Liver (tissue), 10 donors: ENCODE measurements around the gene CCM2. TPM values are rescaled to one million over a fixed set of nuclear protein-coding genes. Genes with fewer than 3 reads are reported as not detected.
A peak's percentile ranks its signal among the peaks of the same experiment; 100 is the strongest.

ENCODE experiments used
- DNase-seq: peaks from one replicate; pipeline ENCODE4 v3.0.0-alpha.2; 2017; ENCODE audit warnings: low spot score
- H3K27ac ChIP-seq, 2 donors: one replicate each; pipeline ENCODE4 v1.7.0; 2013; ENCODE audit warnings: inconsistent platforms in 2 of 2, low read length in 2 of 2, control low read depth in 1 of 2, low read depth in 1 of 2, mild to moderate bottlenecking in 1 of 2
- H3K27me3 ChIP-seq, 4 donors: one replicate each; pipeline versions ENCODE4 v1.6.1 to v1.7.0; 2013; ENCODE audit warnings: low read length in 3 of 4, inconsistent platforms in 1 of 4, mild to moderate bottlenecking in 1 of 4, moderate library complexity in 1 of 4; ENCODE audit not compliant: control insufficient read depth in 4 of 4, insufficient read depth in 4 of 4
- H3K36me3 ChIP-seq, 4 donors: one replicate each; pipeline versions ENCODE4 v1.6.1 to v1.7.0; 2013; ENCODE audit warnings: low read length in 3 of 4, mild to moderate bottlenecking in 3 of 4, low read depth in 1 of 4, moderate library complexity in 1 of 4; ENCODE audit not compliant: control insufficient read depth in 4 of 4, insufficient read depth in 3 of 4
- H3K4me1 ChIP-seq, 4 donors: one replicate each; pipeline versions ENCODE4 v1.6.1 to v1.7.0; 2013; ENCODE audit warnings: low read length in 3 of 4, mild to moderate bottlenecking in 3 of 4, moderate library complexity in 1 of 4; ENCODE audit not compliant: control insufficient read depth in 4 of 4, insufficient read depth in 4 of 4
- H3K4me3 ChIP-seq, 3 donors: one replicate each; pipeline versions ENCODE4 v1.6.1 to v1.7.0; 2013; ENCODE audit warnings: low read length in 3 of 3, control low read depth in 1 of 3, low read depth in 1 of 3, mild to moderate bottlenecking in 1 of 3
- H3K9ac ChIP-seq, 2 donors: one replicate each; pipeline ENCODE4 v1.7.0; 2013; ENCODE audit warnings: low read length in 2 of 2, mild to moderate bottlenecking in 2 of 2, moderate library complexity in 2 of 2, control low read depth in 1 of 2, low read depth in 1 of 2
- H3K9me3 ChIP-seq, 4 donors: one replicate each; pipeline versions ENCODE4 v1.6.1 to v1.7.0; 2013; ENCODE audit warnings: low read length in 3 of 4; ENCODE audit not compliant: control insufficient read depth in 4 of 4
- CTCF ChIP-seq: fragments of 150-350 bp; IDR thresholded peaks from 2 replicates; pipeline ENCODE4 v1.5.1; 2017; ENCODE audit warnings: improper control_type of control experiment, low read depth, low read length; ENCODE audit not compliant: missing input control
- EGR1 ChIP-seq, 2 donors: IDR thresholded peaks; 2 replicates each; pipeline ENCODE4 v1.6.1; 2016 to 2018; ENCODE audit warnings: antibody characterized with exemption in 2 of 2, low read depth in 2 of 2
- FOXA1 ChIP-seq: IDR thresholded peaks from 2 replicates; pipeline ENCODE4 v1.6.1; 2016; ENCODE audit warnings: antibody characterized with exemption
- GABPA ChIP-seq, 2 donors: IDR thresholded peaks in 1 of 2; conservative IDR thresholded peaks in 1 of 2; 2 replicates each; pipeline ENCODE4 v1.6.1; 2016; ENCODE audit warnings: antibody characterized with exemption in 2 of 2, mild to moderate bottlenecking in 1 of 2, moderate library complexity in 1 of 2
- HNF4A ChIP-seq, 2 donors: conservative IDR thresholded peaks; 2 replicates each; pipeline ENCODE4 v1.6.1; 2016; ENCODE audit warnings: antibody characterized with exemption in 2 of 2, mild to moderate bottlenecking in 2 of 2
- HNF4G ChIP-seq: IDR thresholded peaks from 2 replicates; pipeline ENCODE4 v1.6.1; 2016; ENCODE audit warnings: antibody characterized with exemption
- JUND ChIP-seq, 2 donors: IDR thresholded peaks; 2 replicates each; pipeline ENCODE4 v1.6.1; 2016; ENCODE audit warnings: antibody characterized with exemption in 2 of 2
- RAD21 ChIP-seq, 2 donors: IDR thresholded peaks; 2 replicates each; pipeline ENCODE4 v1.6.1; 2016; ENCODE audit warnings: antibody characterized with exemption in 2 of 2, mild to moderate bottlenecking in 2 of 2
- TAF1 ChIP-seq: conservative IDR thresholded peaks from 2 replicates; pipeline ENCODE4 v1.6.1; 2016; ENCODE audit warnings: antibody characterized with exemption, mild to moderate bottlenecking
- YY1 ChIP-seq: IDR thresholded peaks from 2 replicates; pipeline ENCODE4 v1.6.1; 2016; ENCODE audit warnings: antibody characterized with exemption, mild to moderate bottlenecking
- WGBS: extraction: QIAGEN DNeasy Blood & Tissue Kit; methylation state at CpG from one replicate; pipeline ENCODE4 v1.1.7; 2013; 5-methylcytosine and 5-hydroxymethylcytosine counted together
- polyA plus RNA-seq, 2 donors: library from polyadenylated mRNA; stranded (reverse) in 1 of 2; unstranded in 1 of 2; fragments of 200-250 nt in 1 of 2; fragments of >200 nt in 1 of 2; fragmentation: Nextera tagmentation in 1 of 2; extraction: Ambion mirVana in 1 of 2; gene quantifications; one replicate each; pipeline versions ENCODE4 v1.2.1 to v1.2.3, GENCODE V29; 2013 to 2015
- small RNA-seq: library from RNA; depleted of rRNA; stranded (forward); fragments of <200 nt; gene quantifications from one replicate; pipeline ENCODE3, GENCODE V24; 2014
- total RNA-seq, 2 donors: library from RNA; depleted of rRNA; stranded (reverse); fragments of >200 nt; gene quantifications; one replicate each; pipeline ENCODE4 v1.2.3, GENCODE V29; 2014
- TF ChIP-seq, protein P1 (sequence below): IDR thresholded peaks from 2 replicates; pipeline ENCODE4 v1.6.1; 2016; ENCODE audit warnings: antibody characterized with exemption
- donor health status: healthy.
- donor health status: healthy.
- donor health status: healthy.
- donor health status: healthy.
- donor health status: healthy.

Gene CCM2
- total and polyA plus RNA-seq, 4 donors: 26.3 to 65.0 (median 47.5) TPM

DNA sequence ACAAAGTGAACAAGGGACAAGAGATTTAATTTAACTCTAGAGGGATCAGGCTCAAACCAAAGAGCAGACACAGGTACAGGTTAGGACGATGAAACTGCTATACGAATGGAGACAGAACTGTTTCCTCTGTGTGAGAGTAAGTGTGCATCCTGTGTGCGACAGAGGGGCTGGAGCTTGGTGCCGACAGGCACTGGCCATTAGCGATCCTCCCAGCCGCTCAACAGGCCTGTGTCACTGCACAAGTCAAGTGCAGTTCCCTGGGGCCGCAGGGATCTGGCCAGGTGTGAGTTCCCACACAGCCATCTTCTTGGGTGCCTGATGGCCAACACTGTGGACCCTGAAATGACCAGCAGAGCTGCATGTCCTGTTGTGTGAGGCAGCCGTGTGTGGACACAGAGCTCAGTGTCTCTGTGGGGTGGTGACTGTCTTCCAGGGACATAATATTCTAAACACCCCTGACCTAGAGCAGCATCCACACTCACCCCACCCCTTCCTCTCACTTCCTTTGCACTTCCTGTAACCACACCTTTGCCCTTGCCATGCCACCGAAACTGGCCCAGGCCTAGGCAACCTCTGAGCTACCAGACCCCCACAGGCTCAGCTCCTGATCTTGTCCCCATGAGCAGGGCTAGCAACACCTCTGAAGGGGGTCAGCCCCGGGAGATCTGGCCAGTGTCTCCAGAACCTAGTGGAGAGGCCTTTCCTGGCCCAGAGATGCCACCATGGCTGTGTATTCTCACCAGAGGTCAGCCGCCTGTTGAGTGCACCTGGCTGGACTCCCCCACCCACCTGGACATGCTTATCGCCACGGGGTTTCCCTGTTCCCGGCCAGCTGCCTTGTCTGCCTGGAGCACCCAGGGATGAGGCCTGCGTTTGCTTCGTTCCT is 123.2 kb downstream of the CCM2 start (continued):
- TF ChIP-seq TAF1 (no peak), JUND (IDR thresholded peaks at IDR 0.05) (no peak), RAD21 (IDR thresholded peaks at IDR 0.05) (no peak)

DNA sequence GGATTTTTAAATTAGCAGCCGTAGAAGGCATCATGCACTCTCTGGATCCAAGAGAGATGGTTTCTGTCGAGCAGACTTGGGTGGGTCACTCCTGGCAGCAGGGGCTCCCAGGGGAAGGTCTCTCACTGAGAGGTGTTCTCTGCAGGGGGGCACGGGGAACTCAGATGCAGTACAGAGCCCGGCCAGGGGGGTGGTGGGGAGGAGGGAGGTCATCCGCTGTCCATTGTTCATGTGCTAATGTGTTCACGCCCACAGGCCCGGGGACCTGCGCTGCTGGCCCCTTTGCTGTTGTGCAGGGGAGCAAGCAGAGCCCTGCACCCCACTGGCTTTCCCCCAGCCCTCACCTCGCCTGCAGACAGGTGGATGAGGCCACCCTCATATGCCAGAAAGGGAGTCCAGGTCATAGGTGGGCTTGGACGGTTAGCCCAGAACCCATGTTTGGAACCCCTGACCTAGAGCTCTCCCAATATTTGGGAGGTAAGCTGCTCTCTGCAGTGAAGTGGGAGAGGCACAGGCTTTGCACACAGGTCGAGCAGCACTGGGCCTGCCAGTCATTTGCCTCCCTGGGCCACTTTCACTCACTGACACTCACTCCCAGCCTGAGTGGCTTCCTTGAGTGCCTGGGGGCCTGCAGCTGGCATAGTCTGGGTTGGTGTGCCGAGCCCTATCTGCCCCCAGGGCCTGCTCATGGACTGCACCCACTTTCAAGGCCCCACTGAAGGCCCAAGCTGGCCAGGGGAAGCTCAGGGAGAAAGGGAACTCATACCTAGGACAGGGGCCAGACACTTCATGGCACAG is 124.1 kb downstream of the CCM2 start:
- no peaks in the 10 kb centered on the region for H3K9me3 ChIP-seq
- H3K4me1 ChIP-seq: no peaks in the 10 kb centered on the region
- TF ChIP-seq CTCF (no peak), EGR1 (IDR thresholded peaks at IDR 0.05; ENCODE audit: low read depth in 2 of 2) (no peak), FOXA1 (no peak), GABPA (IDR thresholded peaks at IDR 0.05 in 1 of 2, conservative IDR thresholded peaks at IDR 0.05 in 1 of 2) (no peak), YY1 (no peak), JUND (IDR thresholded peaks at IDR 0.05) (no peak), HNF4G (no peak)
- H3K4me3 ChIP-seq: no peak overlapping the region
- 87% methylated on average over 12 of the region's 12 CpGs for WGBS
- DNase-seq: no peak
- H3K36me3 ChIP-seq: no peaks in the 10 kb centered on the region
- no peaks in the 10 kb centered on the region for H3K27me3 ChIP-seq
- H3K9ac ChIP-seq: no peak overlapping the region
- H3K27ac ChIP-seq: no peak overlapping the region

DNA sequence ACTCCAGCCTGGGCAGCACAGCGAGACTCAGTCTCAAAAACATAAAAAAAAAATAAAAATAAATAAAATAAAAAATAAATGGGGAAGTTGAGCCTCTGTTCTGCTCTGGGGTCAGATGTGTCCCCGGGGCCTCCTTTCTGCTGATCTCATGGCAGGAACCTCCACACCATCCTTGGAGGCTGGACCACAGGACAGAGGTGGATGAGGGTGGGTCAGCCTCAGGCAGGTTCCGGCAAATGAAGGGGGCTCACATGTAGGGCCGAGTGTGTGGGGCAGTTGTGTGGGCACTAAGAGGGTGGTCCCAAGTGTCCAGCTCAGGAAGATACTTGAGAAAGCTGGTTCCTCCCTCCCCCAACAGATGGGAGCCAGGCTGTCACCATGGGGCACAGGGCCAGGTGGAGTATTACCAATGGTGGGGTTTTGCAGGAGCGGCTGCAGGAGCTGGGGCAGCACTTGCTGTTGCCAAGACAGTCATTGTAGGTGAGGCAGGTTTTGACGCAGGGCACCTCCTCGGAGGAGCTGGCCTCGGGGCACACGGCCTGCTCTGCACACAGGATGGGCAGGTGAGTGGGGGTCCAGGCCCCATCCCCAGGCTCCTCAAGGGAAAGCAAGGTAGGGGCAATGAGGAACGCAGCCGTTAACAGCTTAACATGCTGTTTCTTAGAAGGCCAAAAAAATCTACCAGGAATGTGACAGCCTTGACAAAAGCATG is 125.3 kb downstream of the CCM2 start:
- 94% methylated on average over 11 of the region's 11 CpGs for WGBS

More for the DNA sequence above, 125.3 kb downstream of the CCM2 start:
- H3K9ac ChIP-seq: no peak overlapping the region
- H3K4me1 ChIP-seq: no peaks in the 10 kb centered on the region
- no peaks in the 10 kb centered on the region for H3K9me3 ChIP-seq
- no peaks in the 10 kb centered on the region for H3K36me3 ChIP-seq
- no peak for TF ChIP-seq EGR1 (IDR thresholded peaks at IDR 0.05; ENCODE audit: low read depth in 2 of 2)
- no peak for TF ChIP-seq RAD21 (IDR thresholded peaks at IDR 0.05)
- no peak for TF ChIP-seq HNF4A (conservative IDR thresholded peaks at IDR 0.05)
- TF ChIP-seq HNF4G: no peak
- TF ChIP-seq FOXA1: no peak
- TF ChIP-seq CTCF: no peak
- TF ChIP-seq GABPA (IDR thresholded peaks at IDR 0.05 in 1 of 2, conservative IDR thresholded peaks at IDR 0.05 in 1 of 2): no peak
- TF ChIP-seq TAF1: no peak
- no peak for TF ChIP-seq JUND (IDR thresholded peaks at IDR 0.05)
- TF ChIP-seq, protein P1, sequence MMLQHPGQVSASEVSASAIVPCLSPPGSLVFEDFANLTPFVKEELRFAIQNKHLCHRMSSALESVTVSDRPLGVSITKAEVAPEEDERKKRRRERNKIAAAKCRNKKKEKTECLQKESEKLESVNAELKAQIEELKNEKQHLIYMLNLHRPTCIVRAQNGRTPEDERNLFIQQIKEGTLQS: no peak
- no peak overlapping the region for H3K4me3 ChIP-seq
- no peaks in the 10 kb centered on the region for H3K27me3 ChIP-seq
- no peak overlapping the region for H3K27ac ChIP-seq
- no peak for DNase-seq

Small RNA genes lying within 50 kb of the gene (small RNA-seq; reads per million reads assigned to genes)
- 3.7 reads per million, percentile 91 among the genes with 10 or more reads in this experiment for gene SNORA5A
- gene SNORA5B: not detected
- gene SNORA5C: 12.3 reads per million, percentile 95 among the genes with 10 or more reads in this experiment

Other genes starting within 250 kb of the CCM2 start
- 1,000 to 10,000 TPM in 1 of 2 donors, 100 to 1,000 TPM in 1; 834 to 1,873 TPM for gene PPIA, start 203.5 kb upstream of the CCM2 start, total RNA-seq
- 1,000 to 10,000 TPM; 1,362 to 1,437 TPM for gene PPIA, start 203.5 kb upstream of the CCM2 start, polyA plus RNA-seq
- 100 to 1,000 TPM in 1 of 2 donors, 10 to 100 TPM in 1; 85.2 to 182 TPM for gene H2AZ2, start 152.1 kb upstream of the CCM2 start, total RNA-seq
- gene H2AZ2, start 152.1 kb upstream of the CCM2 start, polyA plus RNA-seq: 10 to 100 TPM; 51.3 to 53.9 TPM
- 10 to 100 TPM in 1 of 2 donors, 1 to 10 TPM in 1; 9.6 to 11.4 TPM for gene PURB, start 114.7 kb upstream of the CCM2 start, total RNA-seq
- 1 to 10 TPM in 1 of 2 donors, under 1 TPM in 1; 0.92 to 2.1 TPM for gene PURB, start 114.7 kb upstream of the CCM2 start, polyA plus RNA-seq
- 1 to 10 TPM; 3.1 to 3.9 TPM for gene MYO1G, start 21.2 kb upstream of the CCM2 start, total RNA-seq
- gene MYO1G, start 21.2 kb upstream of the CCM2 start, polyA plus RNA-seq: 1 to 10 TPM in 1 of 2 donors, under 1 TPM in 1; 0.56 to 1.1 TPM
- gene NACAD, start 88.8 kb downstream of the CCM2 start, total RNA-seq: under 1 TPM; 0.08 to 0.09 TPM
- under 1 TPM; 0.03 to 0.14 TPM for gene NACAD, start 88.8 kb downstream of the CCM2 start, polyA plus RNA-seq
- 10 to 100 TPM; 30.3 to 47.6 TPM for gene TBRG4, start 111.5 kb downstream of the CCM2 start, total RNA-seq
- 10 to 100 TPM; 35.6 to 40.9 TPM for gene TBRG4, start 111.5 kb downstream of the CCM2 start, polyA plus RNA-seq
- 10 to 100 TPM in 1 of 2 donors, 1 to 10 TPM in 1; 2.3 to 30.0 TPM for gene RAMP3, start 157.6 kb downstream of the CCM2 start, total RNA-seq
- 10 to 100 TPM; 17.0 to 27.5 TPM for gene RAMP3, start 157.6 kb downstream of the CCM2 start, polyA plus RNA-seq